GM15510 (cell line): ENCODE results near the gene PRRX1.

Source experiments
- POLR2A ChIP-seq: IDR thresholded peaks from 3 replicates; pipeline ENCODE4 v1.6.1; 2011; ENCODE audit warnings: borderline replicate concordance; ENCODE audit not compliant: insufficient read length; ENCODE audit errors: extremely low read depth

Gene PRRX1

DNA sequence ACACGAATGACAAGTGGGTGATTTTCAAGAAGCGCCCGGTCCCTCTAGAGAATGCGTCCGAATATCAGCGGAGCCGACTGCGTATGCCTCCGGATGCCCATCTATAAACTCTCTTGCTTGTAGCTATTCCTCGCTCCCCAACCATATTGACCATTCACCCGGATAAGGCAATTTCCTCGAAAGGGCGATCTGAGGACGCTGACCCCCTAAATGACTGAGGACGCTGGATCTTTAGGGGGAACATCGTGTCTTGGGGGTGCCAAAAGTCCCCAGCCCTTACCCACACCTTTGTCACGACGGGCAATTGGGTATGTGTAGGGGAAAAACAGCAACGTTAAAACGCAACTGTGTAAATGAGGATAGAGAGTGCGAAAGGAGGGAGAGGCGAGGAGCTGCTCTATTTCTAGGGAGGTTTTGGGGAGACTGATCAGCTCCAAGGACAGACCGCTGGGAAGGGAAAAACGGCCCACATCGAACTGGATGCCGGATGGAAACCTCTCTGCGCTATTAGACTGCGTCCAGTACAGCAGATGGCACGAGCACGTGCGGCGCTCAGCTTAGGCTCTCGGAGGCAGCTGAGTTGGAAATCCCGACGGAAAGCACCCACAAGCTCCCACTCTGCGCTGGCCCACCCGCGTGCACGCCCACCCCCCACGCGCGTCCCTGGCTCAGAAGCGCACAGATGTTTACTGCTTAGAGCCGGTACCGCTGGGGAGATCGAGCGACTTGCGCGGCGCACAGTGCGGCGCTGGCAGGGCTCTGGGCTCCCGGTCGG is 2.9 kb upstream of the PRRX1 start:
- no peak for TF ChIP-seq POLR2A

DNA sequence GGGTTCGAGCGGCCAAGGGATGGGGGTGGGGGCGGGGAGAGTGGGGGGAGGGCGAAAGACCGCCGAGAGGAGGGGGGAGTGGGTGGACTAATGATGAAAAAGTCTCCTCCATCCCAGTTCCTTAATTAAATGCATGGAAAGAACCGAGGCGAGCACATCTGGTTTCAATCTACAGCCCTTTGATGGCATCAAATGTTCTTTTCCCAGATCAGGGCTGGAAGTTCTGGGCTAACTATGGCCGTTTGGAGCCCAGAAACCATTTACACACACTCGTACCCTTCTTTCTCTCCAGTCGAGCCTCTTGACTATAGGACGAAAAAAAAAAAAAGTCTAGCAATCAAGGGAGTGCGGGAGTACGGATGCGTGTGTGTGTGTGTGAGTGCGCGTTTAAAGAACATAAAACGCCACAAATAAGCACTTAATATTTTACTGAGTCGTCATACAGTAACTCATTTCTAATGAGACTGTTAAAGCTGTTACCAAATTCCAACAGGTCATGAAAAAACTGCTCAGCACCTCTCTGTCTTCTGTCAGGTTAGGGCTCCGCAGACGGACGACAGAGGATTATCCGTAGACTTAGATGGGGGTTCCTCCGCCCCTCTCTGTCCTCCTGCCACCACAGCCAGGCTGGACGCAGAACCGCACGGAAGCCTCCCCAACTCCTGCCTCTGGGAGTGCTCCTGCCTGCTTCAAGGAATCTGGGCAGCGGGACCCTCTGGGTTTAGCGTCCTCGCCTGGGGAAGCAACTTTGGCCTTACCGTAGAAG is 2.1 kb upstream of the PRRX1 start:
- no peak for TF ChIP-seq POLR2A

DNA sequence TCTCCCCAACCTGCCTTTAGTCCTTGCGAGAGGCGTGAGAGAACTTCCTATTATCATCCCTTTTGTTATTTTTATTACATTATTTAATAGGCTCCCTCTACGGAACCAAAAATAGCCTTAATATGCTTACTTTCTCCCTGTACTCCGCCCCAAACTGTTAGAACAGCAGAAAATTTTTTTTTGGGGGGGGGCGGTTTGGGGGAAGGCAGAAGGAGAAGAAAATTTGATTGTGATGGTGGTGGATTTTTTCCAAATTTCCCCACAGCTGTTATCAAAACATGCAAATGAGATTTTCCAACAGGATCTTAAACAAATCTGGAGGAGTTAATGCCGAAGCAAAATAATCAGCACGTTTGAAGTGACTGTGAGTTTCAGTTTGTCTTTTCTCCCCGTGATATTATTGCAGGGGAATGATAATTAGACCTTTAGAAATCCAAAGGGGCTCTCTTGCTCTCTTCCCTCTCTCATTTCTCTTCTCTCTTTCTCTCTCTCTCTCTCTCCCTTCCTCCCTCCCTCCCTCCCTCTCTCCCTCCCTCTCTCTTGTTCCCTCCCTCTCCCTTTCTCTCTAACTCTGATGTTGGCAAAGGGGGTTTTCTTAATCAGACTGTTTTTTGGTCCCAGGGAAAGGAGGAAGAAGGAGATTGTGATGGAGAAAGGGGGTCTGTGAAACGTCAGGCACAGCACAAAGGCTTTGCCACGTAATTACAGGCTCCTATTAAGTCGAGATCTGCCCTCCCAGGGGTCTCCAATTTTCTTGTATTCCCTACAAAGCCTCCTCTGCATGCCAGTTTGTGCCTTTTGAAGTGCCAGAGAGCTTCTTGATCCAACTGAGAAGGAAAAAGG is 1.1 kb upstream of the PRRX1 start:
- TF ChIP-seq POLR2A: no peak

DNA sequence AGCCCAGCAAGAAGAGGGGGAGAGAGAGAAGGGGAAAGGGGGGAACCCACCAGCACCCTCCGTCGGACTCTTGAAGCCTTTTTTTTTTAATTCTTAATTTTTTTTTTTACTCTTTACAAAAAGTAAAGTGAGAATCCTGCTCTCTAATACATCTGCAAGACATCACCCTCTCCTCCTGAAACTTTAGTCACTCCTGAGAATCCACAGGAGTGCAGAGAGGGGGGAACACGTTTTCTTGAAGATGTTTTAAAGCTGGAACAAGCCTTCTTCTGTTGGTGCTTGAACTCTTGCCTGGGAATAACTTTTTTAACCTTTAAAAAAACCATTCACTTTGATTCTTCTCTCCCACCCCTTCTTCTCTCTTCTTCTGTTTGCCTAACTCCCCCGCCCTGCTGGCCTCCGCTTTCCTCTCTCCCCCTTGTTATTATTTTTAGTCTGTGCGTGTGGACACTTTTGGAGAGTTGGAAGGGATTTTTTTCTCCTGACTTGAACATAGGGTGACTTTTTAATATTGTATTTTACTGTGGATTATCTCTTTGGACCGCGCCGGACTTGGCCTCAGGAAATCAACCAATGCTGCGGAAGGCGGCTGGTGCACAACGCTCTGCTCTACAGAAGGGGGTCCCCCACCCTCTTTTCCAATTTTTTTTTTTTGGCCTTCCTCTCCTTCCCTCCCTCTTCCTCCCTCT is 383 bp upstream of the PRRX1 start:
- TF ChIP-seq POLR2A: no peak

DNA sequence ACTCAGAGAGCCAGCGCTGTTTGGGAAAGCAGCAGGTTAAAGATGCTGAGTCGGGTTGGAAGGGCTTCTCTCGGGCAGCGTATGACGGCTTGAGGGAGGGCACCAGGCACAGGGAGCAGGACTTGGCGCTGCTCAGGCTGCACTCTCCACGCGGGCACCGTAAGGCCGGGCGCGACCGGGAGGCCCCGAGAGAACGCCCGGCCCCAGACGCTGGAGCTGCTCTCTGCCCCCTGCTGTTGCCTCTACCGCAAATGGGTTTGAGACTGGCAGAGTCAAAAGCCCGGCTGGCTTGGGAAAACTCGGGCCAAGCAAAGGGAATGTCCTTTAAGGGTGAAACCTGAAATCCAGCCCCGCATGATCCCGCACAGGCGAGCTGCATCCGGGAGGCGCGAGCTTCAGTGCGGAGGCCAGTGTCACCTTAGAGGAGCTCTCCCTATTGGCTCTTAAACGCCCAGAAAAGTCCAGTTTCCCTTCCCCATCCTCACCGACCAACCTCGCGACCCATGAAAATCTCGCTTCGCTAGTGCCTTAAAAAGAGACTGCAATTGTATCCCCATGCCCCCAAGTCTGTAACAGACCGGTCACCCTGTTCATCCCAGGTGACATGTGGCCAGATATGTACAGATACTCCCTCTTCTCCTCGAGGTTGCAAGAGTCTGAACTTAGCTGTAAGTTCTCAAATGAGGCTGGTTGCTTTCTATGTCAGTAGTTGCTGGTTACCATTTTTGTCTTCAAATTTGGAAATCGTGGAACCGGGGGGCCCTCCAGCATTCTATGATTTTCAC is 1.1 kb downstream of the PRRX1 start:
- no peak for TF ChIP-seq POLR2A

DNA sequence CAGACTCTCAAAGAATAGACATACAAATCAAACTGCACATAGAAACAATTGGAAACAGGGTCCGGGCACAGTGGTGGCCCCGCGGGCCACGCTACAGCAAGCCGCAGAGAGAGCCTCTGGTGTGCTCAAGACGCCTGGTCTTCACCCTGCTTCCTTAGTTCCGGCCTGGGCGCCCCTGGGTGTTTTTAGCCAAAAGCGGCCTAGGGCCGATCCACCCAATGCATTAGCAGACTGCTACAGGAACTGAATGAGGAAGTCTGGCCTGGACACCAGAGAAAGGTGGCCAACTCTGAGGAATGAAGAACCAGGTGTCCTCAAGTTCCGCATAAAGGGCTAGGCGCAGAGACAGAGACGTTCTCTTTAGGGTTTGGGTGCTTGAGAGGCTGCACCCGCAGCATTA is 1.7 kb downstream of the PRRX1 start:
- TF ChIP-seq POLR2A: no peak

DNA sequence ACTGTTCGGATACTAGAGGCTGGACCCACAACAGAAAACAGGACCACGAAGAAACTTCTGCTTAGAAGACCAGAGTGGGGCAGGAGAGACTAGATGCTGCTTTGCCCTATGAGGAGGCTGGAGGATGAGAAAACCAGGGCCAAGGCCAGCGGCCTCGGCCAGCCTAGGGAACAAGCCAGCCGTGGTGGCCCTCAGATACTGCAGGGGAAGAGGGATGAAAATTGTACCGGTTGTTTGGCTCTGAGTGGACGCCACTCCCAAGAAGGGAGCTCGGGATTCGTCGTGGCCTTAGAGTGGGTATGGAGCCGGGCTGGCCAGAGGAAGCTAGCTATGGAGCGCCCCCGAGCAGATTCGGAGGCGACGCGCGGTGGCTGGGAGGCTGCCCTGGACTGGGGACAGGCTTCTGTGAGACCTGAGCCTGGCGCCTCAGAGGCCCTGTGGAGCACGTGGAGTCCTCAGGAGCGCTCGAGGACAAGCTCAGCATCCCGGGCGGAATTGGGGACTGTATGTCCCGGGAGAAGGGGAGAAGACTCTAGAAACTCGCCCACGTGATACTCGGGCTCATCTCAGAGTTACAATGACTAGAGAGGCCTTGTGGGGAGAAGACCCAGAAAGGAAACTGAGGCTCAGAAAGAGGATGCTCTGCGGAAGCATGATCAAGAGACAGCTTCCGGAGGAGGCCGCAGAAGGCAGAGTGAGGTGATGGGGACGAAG is 2.8 kb downstream of the PRRX1 start:
- TF ChIP-seq POLR2A: no peak

DNA sequence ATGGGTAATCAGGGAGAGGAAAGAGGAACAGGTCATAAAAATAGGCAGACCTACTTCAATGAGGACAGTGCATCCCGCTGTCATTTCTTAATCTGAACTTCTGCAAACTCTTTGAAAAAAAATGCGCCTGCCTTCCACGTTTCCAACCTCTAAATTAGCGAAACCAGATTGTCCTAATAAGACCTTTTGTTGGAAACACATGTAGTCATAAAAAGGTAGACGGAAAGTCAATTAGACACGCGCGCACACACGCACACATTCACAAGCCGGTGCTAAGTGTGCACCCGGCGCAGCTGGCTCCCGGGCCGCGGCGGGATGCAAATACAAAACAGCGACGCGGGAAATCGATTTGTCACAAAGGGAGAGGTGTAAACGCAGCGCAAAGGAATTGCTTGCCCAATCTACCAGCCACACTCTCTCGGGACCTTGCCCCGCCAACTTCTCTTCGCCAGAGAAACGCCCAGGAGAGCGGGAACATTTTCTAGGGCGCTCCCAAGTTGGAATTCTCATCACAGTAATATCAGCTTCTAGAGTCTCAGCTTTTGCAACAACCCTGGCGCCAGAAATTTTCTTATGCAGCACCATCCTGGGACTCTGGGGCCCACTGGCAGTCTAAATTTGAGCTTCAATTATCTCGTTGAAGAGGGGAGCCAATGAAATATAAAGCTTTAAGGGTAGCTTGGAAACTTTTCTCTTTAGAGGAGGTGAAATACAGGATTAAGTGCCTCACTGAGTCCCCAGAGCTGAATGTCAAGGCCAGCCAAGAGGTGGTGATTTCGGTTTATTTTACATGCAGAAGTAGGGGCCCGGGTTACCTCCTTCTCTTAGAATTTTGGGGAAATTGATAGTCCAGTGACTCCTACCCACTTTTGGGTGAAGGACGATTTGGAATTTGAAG is 4.5 kb downstream of the PRRX1 start:
- TF ChIP-seq POLR2A: no peak

DNA sequence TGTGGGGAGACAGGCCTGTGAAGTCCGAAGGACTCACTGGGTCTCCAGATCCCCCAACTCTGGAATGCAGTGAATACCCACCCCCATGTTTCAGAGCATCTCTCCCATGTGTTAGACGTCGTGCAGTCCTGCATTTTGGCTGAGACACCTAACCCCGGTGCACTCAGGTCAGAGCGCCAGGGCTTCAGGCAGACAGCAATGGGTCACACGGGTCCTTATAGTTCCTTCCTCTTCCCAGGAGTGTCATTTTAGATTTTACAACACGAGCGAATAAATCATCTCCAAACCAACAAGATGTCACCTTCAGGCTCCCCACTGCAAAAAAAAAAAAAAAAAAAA is 5.1 kb downstream of the PRRX1 start:
- no peak for TF ChIP-seq POLR2A

DNA sequence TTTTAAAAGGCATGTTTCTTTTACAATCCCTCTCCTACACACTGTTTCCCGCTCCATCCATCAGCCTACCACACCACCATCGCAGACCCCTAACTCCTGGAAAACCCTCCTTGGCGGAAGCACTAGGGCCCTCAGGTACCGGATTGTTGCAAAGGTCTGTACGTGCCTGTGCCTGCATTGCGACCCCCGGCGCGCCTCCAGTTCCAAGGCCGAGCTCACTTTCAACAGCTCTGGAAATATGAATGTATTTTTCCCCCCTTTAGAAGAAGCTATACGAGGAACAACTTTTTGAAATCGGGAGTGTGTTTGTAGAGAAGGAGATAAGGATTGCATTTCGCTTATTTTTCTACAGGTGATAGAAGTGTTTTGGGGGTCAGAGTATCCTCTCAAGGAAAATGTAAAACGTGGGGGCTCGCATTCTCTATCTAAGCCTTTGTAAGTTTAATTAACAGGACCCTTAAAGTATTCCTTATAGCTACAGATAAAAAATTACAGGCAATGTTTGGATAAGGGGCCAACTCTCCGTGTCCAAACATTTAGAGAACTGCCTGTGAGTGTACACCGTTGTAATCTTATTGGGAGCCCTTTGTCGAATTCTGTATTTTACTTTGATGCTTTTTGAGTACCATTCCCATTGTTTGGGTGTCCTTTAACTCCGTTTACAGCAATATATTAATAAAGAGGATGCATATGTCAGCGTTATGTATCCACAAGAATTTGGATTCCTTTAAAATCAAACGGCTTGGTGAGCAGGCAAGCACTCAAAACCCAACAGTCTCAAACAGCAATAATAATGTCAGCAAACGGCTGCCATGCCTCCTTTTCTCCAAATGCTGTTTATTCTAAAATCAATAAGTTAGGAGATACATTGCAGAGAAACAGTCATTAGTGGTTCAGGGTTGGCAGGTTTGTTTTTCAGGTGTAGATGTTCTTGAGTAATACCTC is 5.9 kb downstream of the PRRX1 start:
- TF ChIP-seq POLR2A: no peak
